Loucy (cell line): ENCODE results near the gene INO80B.

Experiments
- H2AFZ ChIP-seq: fragments of 200-600 bp; sonication (generic); 2 replicates; pipeline ENCODE4 v1.6.0; 2016; ENCODE audit warnings: antibody characterized with exemption, mild to moderate bottlenecking, low read length, moderate library complexity
- H3F3A ChIP-seq: fragments of 200-600 bp; 2 replicates; pipeline ENCODE4 v1.6.0; 2016; ENCODE audit warnings: antibody characterized with exemption, low read depth, mild to moderate bottlenecking
- H3K27me3 ChIP-seq: fragments of 200-600 bp; sonication (generic); 2 replicates; pipeline ENCODE4 v1.6.1; 2014; ENCODE audit warnings: low read length, mild to moderate bottlenecking; ENCODE audit not compliant: insufficient read depth, poor library complexity, severe bottlenecking
- H3K36me3 ChIP-seq: fragments of 200-600 bp; sonication (generic); 2 replicates; pipeline ENCODE4 v1.6.1; 2016; ENCODE audit warnings: low read length; ENCODE audit not compliant: insufficient read depth
- H3K4me1 ChIP-seq: fragments of 200-600 bp; sonication (generic); 2 replicates; pipeline ENCODE4 v1.5.1; 2014; ENCODE audit warnings: low read length, mild to moderate bottlenecking; ENCODE audit not compliant: insufficient read depth, poor library complexity, severe bottlenecking
- H3K4me2 ChIP-seq: fragments of 200-600 bp; sonication (generic); 2 replicates; pipeline ENCODE4 v1.6.0; 2014; ENCODE audit warnings: antibody characterized with exemption, low read length, low read depth, mild to moderate bottlenecking; ENCODE audit not compliant: poor library complexity, severe bottlenecking
- H3K4me3 ChIP-seq: fragments of 200-600 bp; sonication (generic); 2 replicates; pipeline ENCODE4 v1.5.1; 2014; ENCODE audit warnings: low read length, mild to moderate bottlenecking, mixed read lengths; ENCODE audit not compliant: poor library complexity, severe bottlenecking
- H3K79me2 ChIP-seq: fragments of 200-600 bp; sonication (generic); 2 replicates; pipeline ENCODE4 v1.6.1; 2014; ENCODE audit warnings: low read length; ENCODE audit not compliant: insufficient read depth
- H3K9ac ChIP-seq: fragments of 200-600 bp; sonication (generic); 2 replicates; pipeline ENCODE4 v1.6.0; 2014; ENCODE audit warnings: mild to moderate bottlenecking, low read depth, low read length, moderate library complexity; ENCODE audit not compliant: poor library complexity, severe bottlenecking
- H3K9me2 ChIP-seq: fragments of 200-600 bp; sonication (generic); replicated peaks from 2 replicates; pipeline ENCODE4 v1.6.1; 2016; ENCODE audit warnings: low read depth, low read length, mixed read lengths
- H3K9me3 ChIP-seq: fragments of 200-600 bp; sonication (generic); 2 replicates; pipeline ENCODE4 v1.6.1; 2014; ENCODE audit warnings: mild to moderate bottlenecking, antibody characterized with exemption, low read length, low read depth; ENCODE audit not compliant: insufficient read depth
- H4K20me1 ChIP-seq: fragments of 200-600 bp; sonication (generic); 2 replicates; pipeline ENCODE4 v1.6.0; 2014; ENCODE audit warnings: antibody characterized with exemption, low read length, mild to moderate bottlenecking; ENCODE audit not compliant: insufficient read depth, poor library complexity, severe bottlenecking
- EZH2phosphoT487 ChIP-seq: fragments of 200-600 bp; IDR thresholded peaks from 2 replicates; pipeline ENCODE4 v1.6.1; 2018; ENCODE audit warnings: antibody characterized with exemption, mild to moderate bottlenecking, moderate library complexity, borderline replicate concordance
- TF ChIP-seq, protein P1 (sequence below): fragments of 200-600 bp; sonication (generic); conservative IDR thresholded peaks from 2 replicates; pipeline ENCODE4 v1.5.1; 2014; ENCODE audit warnings: mild to moderate bottlenecking, antibody characterized with exemption, low read length

The INO80B gene

DNA sequence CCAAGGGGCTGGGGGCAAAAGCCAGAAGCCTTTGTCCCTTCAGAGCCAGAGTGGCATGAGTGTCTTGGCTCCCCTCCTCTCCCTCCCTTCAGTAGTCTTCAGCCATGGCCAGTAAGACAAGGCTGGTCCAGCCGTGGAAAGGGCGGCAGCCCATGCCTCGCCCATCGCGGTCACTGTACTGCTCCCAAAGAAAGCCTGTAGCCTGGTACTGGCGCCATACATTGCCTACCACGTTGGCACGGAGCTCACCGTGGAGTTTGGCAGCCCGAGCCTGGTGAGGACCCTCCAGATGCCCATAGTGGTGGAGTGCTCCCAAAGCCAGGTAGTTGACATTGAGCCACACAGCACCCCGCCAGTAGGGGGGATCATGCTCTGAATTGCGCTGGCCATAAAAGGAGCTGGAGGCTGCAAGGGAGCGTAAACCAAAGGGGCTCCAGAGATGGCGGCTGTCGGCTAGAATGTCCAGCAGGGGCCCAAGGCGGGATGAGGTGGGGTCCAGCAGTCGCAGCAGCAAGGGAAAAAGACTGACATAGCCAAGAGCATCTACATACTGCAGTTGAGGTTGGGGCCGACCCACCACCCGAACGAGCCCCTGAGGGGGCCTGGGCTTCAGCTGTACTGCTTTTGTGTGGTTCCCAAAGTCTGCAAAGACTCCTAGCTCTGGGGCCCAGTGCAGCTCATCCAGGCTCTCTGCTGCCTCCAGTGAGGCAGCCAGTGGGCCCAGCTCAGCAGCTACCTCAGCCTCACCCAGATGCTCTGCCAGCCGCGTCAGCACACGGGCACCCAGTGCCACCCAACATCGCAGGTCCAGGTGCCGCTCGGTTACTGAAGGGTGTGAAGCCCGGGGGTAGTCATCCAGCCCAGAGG lies 6.5 kb downstream of the INO80B start:
- no peak overlapping the region for H2AFZ ChIP-seq
- peaks cover 45% of the 10 kb centered on the region for H3K79me2 ChIP-seq

DNA sequence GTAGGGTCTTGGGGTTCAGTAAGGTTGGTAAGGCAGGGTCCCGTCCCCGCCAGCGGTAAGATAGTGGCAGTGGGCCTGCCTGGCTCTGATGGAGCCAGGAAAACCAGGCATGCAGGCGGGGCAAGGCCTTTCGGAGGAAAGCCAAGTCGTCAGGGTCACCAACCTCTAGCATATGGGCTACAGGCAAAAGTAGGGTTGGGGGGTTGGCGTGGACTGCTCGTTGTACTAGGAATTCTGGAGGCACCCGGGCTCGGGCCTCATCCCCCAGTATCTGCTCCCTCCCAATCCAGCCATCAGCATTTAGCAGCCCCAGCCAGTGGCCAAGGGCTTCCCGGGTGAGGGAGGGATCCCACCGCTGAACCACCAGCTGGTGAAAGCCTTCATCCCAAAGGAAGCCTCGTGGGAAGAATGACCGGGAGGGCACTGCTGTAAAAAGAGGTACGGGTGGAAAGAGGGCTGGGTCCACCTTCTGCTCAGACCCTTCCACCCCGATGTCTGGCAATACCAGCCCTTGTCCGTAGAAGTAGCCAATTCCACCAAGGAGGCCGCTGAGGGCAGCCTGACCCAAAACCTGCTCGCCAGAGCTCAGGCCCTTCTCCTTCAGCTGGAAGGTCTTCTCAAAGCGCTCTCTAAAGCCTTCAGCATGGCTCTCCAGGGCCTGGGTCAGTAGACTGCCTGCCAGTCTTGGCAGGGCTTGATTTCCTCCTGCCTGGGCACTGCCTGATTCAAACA lies 7.3 kb downstream of the INO80B start:
- H3K9me2 ChIP-seq: no peaks in the 10 kb centered on the region
- H4K20me1 ChIP-seq: peaks cover 7% of the 10 kb centered on the region
- H3K9me3 ChIP-seq: no peaks in the 10 kb centered on the region
- H3K9ac ChIP-seq: no peak overlapping the region
- H3K79me2 ChIP-seq: peaks cover 40% of the 10 kb centered on the region
- H3K27me3 ChIP-seq: no peaks in the 10 kb centered on the region
- H2AFZ ChIP-seq: no peak overlapping the region
- TF ChIP-seq, protein P1, sequence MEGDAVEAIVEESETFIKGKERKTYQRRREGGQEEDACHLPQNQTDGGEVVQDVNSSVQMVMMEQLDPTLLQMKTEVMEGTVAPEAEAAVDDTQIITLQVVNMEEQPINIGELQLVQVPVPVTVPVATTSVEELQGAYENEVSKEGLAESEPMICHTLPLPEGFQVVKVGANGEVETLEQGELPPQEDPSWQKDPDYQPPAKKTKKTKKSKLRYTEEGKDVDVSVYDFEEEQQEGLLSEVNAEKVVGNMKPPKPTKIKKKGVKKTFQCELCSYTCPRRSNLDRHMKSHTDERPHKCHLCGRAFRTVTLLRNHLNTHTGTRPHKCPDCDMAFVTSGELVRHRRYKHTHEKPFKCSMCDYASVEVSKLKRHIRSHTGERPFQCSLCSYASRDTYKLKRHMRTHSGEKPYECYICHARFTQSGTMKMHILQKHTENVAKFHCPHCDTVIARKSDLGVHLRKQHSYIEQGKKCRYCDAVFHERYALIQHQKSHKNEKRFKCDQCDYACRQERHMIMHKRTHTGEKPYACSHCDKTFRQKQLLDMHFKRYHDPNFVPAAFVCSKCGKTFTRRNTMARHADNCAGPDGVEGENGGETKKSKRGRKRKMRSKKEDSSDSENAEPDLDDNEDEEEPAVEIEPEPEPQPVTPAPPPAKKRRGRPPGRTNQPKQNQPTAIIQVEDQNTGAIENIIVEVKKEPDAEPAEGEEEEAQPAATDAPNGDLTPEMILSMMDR: no peak
- TF ChIP-seq EZH2phosphoT487: no peak
- no peak overlapping the region for H3K4me2 ChIP-seq
- H3K4me3 ChIP-seq: no peak overlapping the region
- H3K4me1 ChIP-seq: peaks cover 13% of the 10 kb centered on the region
- H3F3A ChIP-seq: peaks cover 4% of the 10 kb centered on the region; the same call in 1 of the 2 replicates
- H3K36me3 ChIP-seq: no peaks in the 10 kb centered on the region; the same call in 1 of the 2 replicates

More for the DNA sequence above, 6.5 kb downstream of the INO80B start:
- H3K9me2 ChIP-seq: no peaks in the 10 kb centered on the region
- H3K27me3 ChIP-seq: no peaks in the 10 kb centered on the region
- H3K9me3 ChIP-seq: no peaks in the 10 kb centered on the region
- peaks cover 7% of the 10 kb centered on the region for H4K20me1 ChIP-seq
- H3K4me2 ChIP-seq: no peak overlapping the region
- H3K4me3 ChIP-seq: no peak overlapping the region
- peaks cover 9% of the 10 kb centered on the region for H3F3A ChIP-seq
- TF ChIP-seq EZH2phosphoT487: no peak
- TF ChIP-seq, protein P1: peak; percentile 46
- H3K9ac ChIP-seq: no peak overlapping the region
- H3K36me3 ChIP-seq: no peaks in the 10 kb centered on the region; the same call in 1 of the 2 replicates
- peaks cover 18% of the 10 kb centered on the region for H3K4me1 ChIP-seq

DNA sequence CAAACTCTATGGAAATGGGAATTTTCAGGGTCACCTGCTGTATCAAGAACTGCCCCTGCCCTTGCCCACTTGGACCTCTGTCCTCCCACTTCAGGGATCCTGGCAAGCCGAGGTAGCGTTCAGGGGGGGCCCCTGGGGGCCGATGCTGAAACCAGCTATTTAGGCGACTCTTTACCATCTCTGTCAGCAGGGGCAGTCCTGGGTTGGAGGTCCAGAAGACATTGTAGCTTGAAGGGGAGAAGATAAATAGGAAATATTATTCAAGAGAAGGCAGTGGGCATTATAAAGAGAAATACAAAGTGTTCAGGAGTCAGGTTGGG lies 7.9 kb downstream of the INO80B start:
- Histone ChIP-seq H3K9me3 (no peaks in the 10 kb centered on the region), H3K4me2 (no peak overlapping the region), H2AFZ (no peak overlapping the region), H3K9me2 (no peaks in the 10 kb centered on the region), H3K9ac (no peak overlapping the region), H3K79me2 (peaks cover 40% of the 10 kb centered on the region), H3F3A (peaks cover 1% of the 10 kb centered on the region; the same call in 1 of the 2 replicates), H3K27me3 (no peaks in the 10 kb centered on the region), H3K36me3 (no peaks in the 10 kb centered on the region; the same call in 1 of the 2 replicates), H3K4me3 (no peak overlapping the region), H4K20me1 (peaks cover 7% of the 10 kb centered on the region), H3K4me1 (peaks cover 13% of the 10 kb centered on the region)
- TF ChIP-seq, protein P1: no peak
- TF ChIP-seq EZH2phosphoT487: no peak
